Measurements from ENCODE around the gene STARD10.

GRCh38 chr11:72735495-72736027, 58.3 kb downstream of the STARD10 start:
- TF ChIP-seq CTCF (conservative IDR thresholded peaks at IDR 0.05; ENCODE audit: low read depth in 2 of 2) (no peak), CREB1 (CRISPR knock-in tag; IDR thresholded peaks at IDR 0.05; ENCODE audit: low read depth) (no peak), EZH2 (IDR thresholded peaks at IDR 0.05; ENCODE audit: low read depth, unreplicated experiment) (no peak)

Data from GM23338 (cell line).